ENCODE measurements around the gene ITIH2. TPM values are rescaled to one million over a fixed set of nuclear protein-coding genes. Genes with fewer than 3 reads are reported as not detected.

ITIH2 gene
- total RNA-seq, 2 donors from 2014 or later: not detected

GRCh38 chr10:7715515-7715914, 12.4 kb downstream of the ITIH2 start:
- no peaks in the 10 kb centered on the region for H3K9me3 ChIP-seq (ENCODE audit: control insufficient read depth, low read length)
- Mint-ChIP-seq H3K27ac (no peak overlapping the region), H3K4me3 (no peak overlapping the region), H3K9me3 (no peaks in the 10 kb centered on the region), H3K4me1 (no peaks in the 10 kb centered on the region), H3K36me3 (ENCODE audit: low read depth) (no peaks in the 10 kb centered on the region), H3K27me3 (ENCODE audit: insufficient read depth) (peaks cover 5% of the 10 kb centered on the region)
- no peak overlapping the region for H3K27ac ChIP-seq (ENCODE audit: low read depth, low read length)
- 83 to 90% methylated on average over 5 to 7 of the region's 7 CpGs for WGBS, 2 experiments (ENCODE audit: insufficient coverage in 1 of 2, insufficient read length in 1 of 2)
- no peak for DNase-seq
- no peak overlapping the region for H3K4me3 ChIP-seq (ENCODE audit: low read length)
- H3K9ac ChIP-seq (ENCODE audit: extremely low read depth, low read length, poor library complexity, severe bottlenecking): no peak overlapping the region
- TF ChIP-seq CTCF (conservative IDR thresholded peaks at IDR 0.05): no peak
- H3K27me3 ChIP-seq (ENCODE audit: control insufficient read depth, insufficient read depth, low read length, poor library complexity, severe bottlenecking): no peaks in the 10 kb centered on the region
- no peaks in the 10 kb centered on the region for H3K4me1 ChIP-seq (ENCODE audit: control insufficient read depth, insufficient read depth, low read length)
- no peaks in the 10 kb centered on the region for H3K36me3 ChIP-seq (ENCODE audit: control insufficient read depth, insufficient read depth, low read length)

- H3K27ac ChIP-seq (ENCODE audit: low read depth, low read length): no peak overlapping the region
- H3K9me3 ChIP-seq (ENCODE audit: control insufficient read depth, low read length): no peaks in the 10 kb centered on the region
- no peak overlapping the region for H3K27ac Mint-ChIP-seq
- no peak for DNase-seq
- peaks cover 4% of the 10 kb centered on the region for H3K27me3 ChIP-seq (ENCODE audit: control insufficient read depth, insufficient read depth, low read length, poor library complexity, severe bottlenecking)
- no peak overlapping the region for H3K4me3 ChIP-seq (ENCODE audit: low read length)
- H3K4me1 ChIP-seq (ENCODE audit: control insufficient read depth, insufficient read depth, low read length): no peaks in the 10 kb centered on the region
- H3K9me3 Mint-ChIP-seq: no peaks in the 10 kb centered on the region
- no peaks in the 10 kb centered on the region for H3K4me1 Mint-ChIP-seq
- peaks cover 4% of the 10 kb centered on the region for H3K27me3 Mint-ChIP-seq (ENCODE audit: insufficient read depth)
- no peaks in the 10 kb centered on the region for H3K36me3 ChIP-seq (ENCODE audit: control insufficient read depth, insufficient read depth, low read length)
- no peak for TF ChIP-seq CTCF (conservative IDR thresholded peaks at IDR 0.05)
- 91% methylated on average over 5 of the region's 5 CpGs for WGBS, 2 experiments (ENCODE audit: insufficient coverage in 1 of 2, insufficient read length in 1 of 2)
- H3K9ac ChIP-seq (ENCODE audit: extremely low read depth, low read length, poor library complexity, severe bottlenecking): no peak overlapping the region
- H3K36me3 Mint-ChIP-seq (ENCODE audit: low read depth): no peaks in the 10 kb centered on the region
- no peak overlapping the region for H3K4me3 Mint-ChIP-seq
Measured at GRCh38 chr10:7717767-7718166, 14.7 kb downstream of the ITIH2 start.

GRCh38 chr10:7718685-7719084, 15.6 kb downstream of the ITIH2 start:
- H3K27me3 ChIP-seq (ENCODE audit: control insufficient read depth, insufficient read depth, low read length, poor library complexity, severe bottlenecking): peaks cover 4% of the 10 kb centered on the region
- H3K4me3 ChIP-seq (ENCODE audit: low read length): no peak overlapping the region
- no peaks in the 10 kb centered on the region for H3K36me3 Mint-ChIP-seq (ENCODE audit: low read depth)
- peaks cover 4% of the 10 kb centered on the region for H3K27me3 Mint-ChIP-seq (ENCODE audit: insufficient read depth)
- no peaks in the 10 kb centered on the region for H3K36me3 ChIP-seq (ENCODE audit: control insufficient read depth, insufficient read depth, low read length)
- no peak for TF ChIP-seq CTCF (conservative IDR thresholded peaks at IDR 0.05)
- no peak overlapping the region for H3K9ac ChIP-seq (ENCODE audit: extremely low read depth, low read length, poor library complexity, severe bottlenecking)
- H3K27ac Mint-ChIP-seq: no peak overlapping the region
- H3K4me1 ChIP-seq (ENCODE audit: control insufficient read depth, insufficient read depth, low read length): no peaks in the 10 kb centered on the region
- no peaks in the 10 kb centered on the region for H3K9me3 ChIP-seq (ENCODE audit: control insufficient read depth, low read length)
- no peak overlapping the region for H3K4me3 Mint-ChIP-seq
- H3K27ac ChIP-seq (ENCODE audit: low read depth, low read length): no peak overlapping the region
- DNase-seq: no peak
- no peaks in the 10 kb centered on the region for H3K4me1 Mint-ChIP-seq
- no peaks in the 10 kb centered on the region for H3K9me3 Mint-ChIP-seq
- 90% methylated on average over 2 to 3 of the region's 4 CpGs for WGBS, 2 experiments (ENCODE audit: insufficient coverage in 1 of 2, insufficient read length in 1 of 2)
